Cardiac ventricle fibroblast (primary cell): Measurements from ENCODE around the gene MN1. TPM values are rescaled to one million over a fixed set of nuclear protein-coding genes. Genes with fewer than 3 reads are reported as not detected.

ENCODE experiments used
- total RNA-seq: library from RNA; depleted of rRNA; stranded (reverse); fragments of >200 nt; gene quantifications from 2 replicates; pipeline ENCODE4 v1.2.3, GENCODE V29; 2015

MN1 gene
- 15.6 and 15.9 TPM in 2 replicates for total RNA-seq

GRCh38 chr22:27801616-27802345, at the start of gene MN1:
Gene MN1, minus strand, starts transcription at chr22:27801756. Its CDS starts 1,213 bp downstream, at chr22:27800543.

Other genes starting within 250 kb of the MN1 start
- 25.4 and 32.3 TPM in 2 replicates for gene PITPNB, start 117.5 kb upstream of the MN1 start, total RNA-seq